ENCODE results near the gene BACE2.

Gene BACE2

GRCh38 chr21:41138711-41139110 is 29.2 kb upstream of the BACE2 start:
- Histone ChIP-seq H3F3A (ENCODE audit: insufficient read depth) (no peaks in the 10 kb centered on the region), H4K20me1 (ENCODE audit: low read depth, low read length) (no peaks in the 10 kb centered on the region), H3K9me3 (ENCODE audit: insufficient read depth, low read length) (no peaks in the 10 kb centered on the region), H3K9ac (ENCODE audit: low read length) (no peak overlapping the region), H3K27ac (ENCODE audit: low read depth, low read length) (no peak overlapping the region), H2AFZ (ENCODE audit: low read depth, low read length, severe bottlenecking) (no peak overlapping the region), H3K9me2 (replicated peaks; ENCODE audit: insufficient read depth, low read length) (no peaks in the 10 kb centered on the region), H3K79me2 (ENCODE audit: insufficient read depth, low read length) (no peaks in the 10 kb centered on the region), H3K4me3 (ENCODE audit: insufficient read depth, low read length, poor library complexity, severe bottlenecking) (no peak overlapping the region), H3K27me3 (ENCODE audit: low read length) (no peaks in the 10 kb centered on the region), H3K4me2 (ENCODE audit: low read depth, low read length, poor library complexity, severe bottlenecking) (no peak overlapping the region), H3K36me3 (ENCODE audit: low read length) (no peaks in the 10 kb centered on the region)
- TF ChIP-seq EZH2phosphoT487 (conservative IDR thresholded peaks at IDR 0.05; ENCODE audit: low read length) (no peak), CTCF (IDR thresholded peaks at IDR 0.05; ENCODE audit: insufficient read depth, low read length, poor library complexity, severe bottlenecking) (no peak)

GRCh38 chr21:41139275-41139674 is 28.7 kb upstream of the BACE2 start:
- H3K27me3 ChIP-seq (ENCODE audit: low read length): no peaks in the 10 kb centered on the region
- H4K20me1 ChIP-seq (ENCODE audit: low read depth, low read length): no peaks in the 10 kb centered on the region
- no peaks in the 10 kb centered on the region for H3K36me3 ChIP-seq (ENCODE audit: low read length)
- H3K4me2 ChIP-seq (ENCODE audit: low read depth, low read length, poor library complexity, severe bottlenecking): no peak overlapping the region
- H3K4me3 ChIP-seq (ENCODE audit: insufficient read depth, low read length, poor library complexity, severe bottlenecking): no peak overlapping the region
- no peak overlapping the region for H3K27ac ChIP-seq (ENCODE audit: low read depth, low read length)
- H3F3A ChIP-seq (ENCODE audit: insufficient read depth): no peaks in the 10 kb centered on the region
- H2AFZ ChIP-seq (ENCODE audit: low read depth, low read length, severe bottlenecking): no peak overlapping the region
- H3K9ac ChIP-seq (ENCODE audit: low read length): no peak overlapping the region
- no peaks in the 10 kb centered on the region for H3K79me2 ChIP-seq (ENCODE audit: insufficient read depth, low read length)
- TF ChIP-seq CTCF (IDR thresholded peaks at IDR 0.05; ENCODE audit: insufficient read depth, low read length, poor library complexity, severe bottlenecking) (no peak), EZH2phosphoT487 (conservative IDR thresholded peaks at IDR 0.05; ENCODE audit: low read length) (no peak)
- no peaks in the 10 kb centered on the region for H3K9me2 ChIP-seq (replicated peaks; ENCODE audit: insufficient read depth, low read length)
- H3K9me3 ChIP-seq (ENCODE audit: insufficient read depth, low read length): no peaks in the 10 kb centered on the region

GRCh38 chr21:41139951-41140350 is 28.0 kb upstream of the BACE2 start:
- Histone ChIP-seq H2AFZ (ENCODE audit: low read depth, low read length, severe bottlenecking) (no peak overlapping the region), H3K9me3 (ENCODE audit: insufficient read depth, low read length) (no peaks in the 10 kb centered on the region), H3K9me2 (replicated peaks; ENCODE audit: insufficient read depth, low read length) (no peaks in the 10 kb centered on the region), H3K4me3 (ENCODE audit: insufficient read depth, low read length, poor library complexity, severe bottlenecking) (no peak overlapping the region), H3K79me2 (ENCODE audit: insufficient read depth, low read length) (no peaks in the 10 kb centered on the region), H3K4me2 (ENCODE audit: low read depth, low read length, poor library complexity, severe bottlenecking) (no peak overlapping the region), H3K27me3 (ENCODE audit: low read length) (no peaks in the 10 kb centered on the region), H4K20me1 (ENCODE audit: low read depth, low read length) (no peaks in the 10 kb centered on the region), H3F3A (ENCODE audit: insufficient read depth) (no peaks in the 10 kb centered on the region), H3K36me3 (ENCODE audit: low read length) (no peaks in the 10 kb centered on the region), H3K27ac (ENCODE audit: low read depth, low read length) (no peak overlapping the region), H3K9ac (ENCODE audit: low read length) (no peak overlapping the region)
- no peak for TF ChIP-seq EZH2phosphoT487 (conservative IDR thresholded peaks at IDR 0.05; ENCODE audit: low read length)
- no peak for TF ChIP-seq CTCF (IDR thresholded peaks at IDR 0.05; ENCODE audit: insufficient read depth, low read length, poor library complexity, severe bottlenecking)
